HG02588 (cell line): Measurements from ENCODE around the gene SLC25A12.
"Not testable (repeated sequence)": the region's sequence is repeated elsewhere in the genome, so short reads cannot be mapped to it uniquely, and the experiment has no call there.

Experiments
- ATAC-seq: cut with Tn5 transposase; IDR thresholded peaks from one replicate; pipeline ENCODE4 v1.9.1; 2021; ENCODE audit warnings: mild to moderate bottlenecking, moderate library complexity; ENCODE audit not compliant: unreplicated experiment

Gene SLC25A12

DNA sequence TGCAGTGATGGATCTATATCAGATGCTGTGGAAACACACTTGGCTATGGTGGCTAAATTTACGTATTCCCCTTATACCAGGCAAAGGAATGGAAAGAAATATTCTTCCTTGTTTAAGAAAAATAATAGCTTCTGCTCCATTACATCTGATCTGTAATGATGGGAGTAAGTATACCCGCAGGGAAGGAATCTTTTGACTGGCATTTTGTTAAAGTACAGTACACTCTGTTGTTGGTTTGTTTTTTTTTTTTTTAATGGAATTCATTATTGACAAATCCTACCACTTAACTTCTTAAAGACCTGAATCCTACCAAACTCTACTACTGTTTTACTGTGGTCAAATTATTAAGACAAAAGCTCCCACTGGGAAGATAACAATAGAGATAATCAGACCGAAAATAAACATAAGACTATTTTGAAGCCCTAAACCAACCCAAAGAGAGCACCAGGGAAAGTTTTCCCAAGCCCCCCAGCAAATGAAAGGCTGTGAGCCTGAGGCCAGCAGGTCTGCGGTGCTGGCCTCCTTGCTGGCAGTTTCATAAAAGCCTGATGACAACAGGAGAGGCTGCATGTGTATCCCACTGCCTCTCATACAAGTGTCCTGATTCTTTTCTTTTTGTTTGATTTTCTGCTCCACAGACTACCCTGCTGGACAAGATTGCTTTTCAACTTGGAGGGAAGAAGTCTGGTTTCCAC, 101.0 kb downstream of the SLC25A12 start:
- no peak for ATAC-seq

DNA sequence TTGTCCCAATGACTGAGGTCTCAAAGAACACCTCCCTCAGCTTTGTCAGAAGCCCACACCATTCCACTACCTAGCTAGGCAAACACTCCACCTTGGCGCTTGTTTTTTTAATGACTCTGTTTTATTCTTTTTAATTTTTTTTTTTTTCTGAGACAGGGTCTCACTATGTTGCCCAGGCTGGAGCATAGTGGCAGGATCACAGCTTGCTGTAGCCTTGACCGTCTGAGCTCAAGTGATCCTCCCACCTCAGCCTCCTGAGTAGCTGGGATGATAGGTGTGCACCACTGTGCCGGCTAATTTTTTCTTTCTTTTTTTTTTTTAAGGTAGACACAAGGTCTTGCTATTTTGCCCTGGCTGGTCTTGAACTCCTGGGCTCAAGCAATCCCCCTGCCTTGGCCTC, 101.9 kb downstream of the SLC25A12 start:
- no peak for ATAC-seq

DNA sequence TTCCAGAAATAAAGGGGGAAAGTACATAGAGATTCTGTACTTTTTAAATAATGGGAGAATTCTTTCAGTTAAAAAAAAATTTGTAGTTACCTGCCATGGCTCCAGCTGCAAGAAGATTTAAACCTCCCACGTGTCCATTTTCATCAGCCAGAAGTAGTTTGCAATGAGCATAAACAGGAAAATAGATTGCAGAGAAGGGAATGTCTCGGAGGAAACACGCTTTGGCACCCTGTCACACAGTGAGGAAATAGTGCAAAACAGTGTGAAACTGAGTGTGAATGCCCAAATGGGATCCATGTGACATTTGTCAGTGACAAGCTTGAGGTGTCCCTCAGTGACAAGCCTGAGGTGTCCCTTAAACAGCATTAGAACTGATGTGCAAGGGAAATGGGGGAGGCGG, 102.7 kb downstream of the SLC25A12 start:
- ATAC-seq, result no peak

DNA sequence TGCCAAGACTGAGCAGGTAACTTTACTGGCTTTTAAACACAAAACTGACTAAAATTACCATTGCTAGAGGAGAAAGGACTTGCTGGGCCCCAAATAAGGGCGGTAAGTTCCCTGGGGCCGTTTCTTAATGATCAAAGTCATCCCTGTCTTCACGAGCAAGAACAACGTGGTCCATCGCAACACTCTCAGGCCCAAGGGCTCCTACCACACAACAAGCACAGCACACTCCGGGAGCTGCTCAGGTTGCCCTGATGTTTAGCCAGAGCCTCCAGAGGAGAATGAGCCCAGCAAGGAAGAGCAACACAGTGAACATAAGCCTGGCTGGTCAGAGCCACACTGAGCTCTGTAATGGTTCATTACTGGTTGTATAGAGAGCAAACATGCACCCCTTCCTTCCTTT, 104.1 kb downstream of the SLC25A12 start:
- no peak for ATAC-seq

DNA sequence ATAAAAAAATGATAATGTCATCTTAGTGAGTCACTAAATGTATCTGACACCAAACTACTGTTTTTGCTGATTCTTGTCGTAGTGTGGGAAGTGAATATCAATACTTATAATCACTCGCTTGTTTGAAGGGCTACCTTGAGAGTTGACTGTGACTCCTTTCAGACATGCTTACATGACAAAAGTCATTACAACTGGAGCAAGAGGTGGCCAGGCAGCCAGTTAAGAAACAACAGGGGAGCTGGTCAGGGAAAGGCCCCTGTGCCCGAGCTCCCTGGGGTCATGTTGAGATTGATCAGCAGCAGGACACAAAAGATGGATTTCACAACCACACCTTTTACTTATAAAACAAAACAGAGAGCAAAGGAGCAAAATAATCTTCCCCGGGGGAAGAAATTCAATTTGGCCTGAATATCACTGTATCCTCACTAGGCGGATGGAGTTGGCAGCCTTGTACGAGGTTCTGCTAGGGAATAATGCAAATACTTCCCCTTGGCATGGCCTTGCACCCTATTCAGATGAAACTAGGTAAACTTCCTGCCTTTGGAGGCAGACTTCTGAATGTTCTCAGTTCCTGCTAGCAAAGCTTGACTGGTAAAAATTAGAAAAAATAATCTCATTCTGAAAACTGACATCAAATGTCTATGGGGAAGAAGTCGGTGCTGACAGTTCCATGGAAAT, 105.6 kb downstream of the SLC25A12 start:
- no peak for ATAC-seq

DNA sequence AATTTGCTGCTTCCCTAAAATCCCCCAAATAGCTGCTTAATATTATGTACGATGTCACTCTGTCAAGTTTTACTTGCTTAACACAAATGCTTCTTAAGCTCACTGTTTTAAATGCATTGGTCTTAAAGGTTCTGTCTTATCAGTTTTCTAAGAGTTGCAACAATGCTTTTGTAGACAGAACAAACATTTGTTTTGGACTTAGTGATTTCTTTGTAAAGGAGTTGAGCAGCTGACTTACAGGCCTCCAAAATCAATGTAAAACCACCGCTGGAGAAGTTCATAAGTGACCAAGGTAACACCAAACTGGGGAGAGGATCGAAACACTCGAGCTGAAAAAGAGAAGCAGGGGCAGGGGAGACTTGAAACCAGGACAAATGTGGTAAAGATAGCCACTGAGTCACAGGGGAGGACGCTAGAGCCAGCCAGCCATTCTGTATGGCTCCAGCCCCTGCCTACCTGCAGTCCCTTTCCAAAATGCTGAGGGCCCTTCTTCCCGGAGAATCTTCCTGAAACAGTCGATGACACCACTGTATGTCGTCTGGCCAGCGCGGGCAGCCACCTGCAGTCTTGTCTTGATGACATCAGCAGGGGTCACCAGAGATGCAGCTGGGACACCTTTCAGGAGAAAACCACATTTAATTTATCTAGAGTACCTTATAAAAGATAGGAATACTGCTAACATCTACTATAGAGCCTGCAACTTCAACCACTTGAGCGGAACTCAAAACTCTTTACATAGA, 106.5 kb downstream of the SLC25A12 start:
- ATAC-seq, result no peak

DNA sequence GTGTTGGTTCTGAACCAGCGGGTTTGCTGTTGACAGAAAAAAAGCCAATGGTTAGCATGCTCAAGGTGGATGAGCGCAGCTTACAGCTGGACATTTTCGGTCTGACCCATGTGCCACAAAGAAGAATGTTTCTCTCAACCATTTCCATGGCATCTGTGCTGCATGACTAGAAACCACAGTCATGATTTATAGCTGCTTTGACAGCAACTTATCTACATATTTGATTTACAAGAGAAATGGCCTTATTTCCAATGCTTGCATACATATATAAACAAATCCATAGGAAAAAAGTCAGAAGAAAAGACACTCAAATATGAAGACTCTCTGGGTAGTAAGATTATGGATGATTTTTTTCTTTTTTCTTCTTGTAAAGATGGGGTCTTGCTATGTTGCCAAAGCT, 108.6 kb downstream of the SLC25A12 start:
- no peak for ATAC-seq

DNA sequence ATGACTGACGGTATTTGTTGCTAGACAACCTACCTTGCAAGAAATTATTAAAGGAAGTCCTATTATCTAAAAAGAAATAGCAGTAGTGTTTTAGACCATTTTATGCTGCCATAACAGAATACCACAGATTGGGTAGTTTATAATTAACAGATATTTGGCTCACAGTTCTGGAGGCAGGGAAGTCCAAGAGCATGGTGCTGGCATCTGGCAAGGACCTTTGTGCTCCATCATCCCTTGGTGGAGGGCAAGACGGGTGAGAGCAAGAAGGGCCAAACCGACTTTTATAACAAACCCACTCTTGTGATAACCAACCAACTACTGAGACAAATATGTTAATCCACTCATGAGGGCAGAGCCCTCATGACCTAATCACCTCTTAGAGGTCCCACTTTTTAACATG, 115.5 kb downstream of the SLC25A12 start:
- no peak for ATAC-seq

DNA sequence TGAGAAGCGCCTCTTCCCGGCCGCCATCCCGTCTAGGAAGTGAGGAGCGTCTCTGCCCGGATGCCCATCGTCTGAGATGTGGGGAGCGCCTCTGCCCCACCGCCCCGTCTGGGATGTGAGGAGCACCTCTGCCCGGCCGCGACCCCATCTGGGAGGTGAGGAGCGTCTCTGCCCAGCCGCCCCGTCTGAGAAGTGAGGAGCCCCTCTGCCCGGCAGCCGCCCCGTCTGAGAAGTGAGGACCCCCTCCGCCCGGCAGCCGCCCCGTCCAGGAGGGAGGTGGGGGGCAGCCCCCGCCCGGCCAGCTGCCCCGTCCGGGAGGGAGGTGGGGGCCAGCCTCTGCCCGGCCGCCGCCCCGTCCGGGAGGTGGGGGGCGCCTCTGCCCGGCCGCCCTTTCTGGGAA, 119.5 kb downstream of the SLC25A12 start:
- ATAC-seq, result not testable (repeated sequence)

DNA sequence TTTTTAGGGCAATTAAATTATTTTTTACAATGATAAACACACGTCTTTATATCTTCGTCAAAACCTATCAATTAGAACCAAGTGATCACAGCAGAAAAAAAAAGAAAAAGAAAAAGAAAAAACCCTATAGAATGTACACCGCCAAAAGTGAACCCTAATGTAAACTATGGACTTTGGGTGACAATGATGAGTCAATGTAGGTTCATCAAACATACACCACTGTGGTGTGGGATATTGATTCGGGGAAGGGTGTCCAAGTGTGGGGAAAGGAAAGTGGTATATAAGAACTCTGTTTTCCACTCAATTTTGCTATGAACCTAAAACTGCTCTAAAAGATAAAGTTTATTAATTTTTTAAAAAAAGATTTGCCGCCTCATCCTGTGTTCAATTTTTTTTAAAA, 121.7 kb downstream of the SLC25A12 start:
- no peak for ATAC-seq

DNA sequence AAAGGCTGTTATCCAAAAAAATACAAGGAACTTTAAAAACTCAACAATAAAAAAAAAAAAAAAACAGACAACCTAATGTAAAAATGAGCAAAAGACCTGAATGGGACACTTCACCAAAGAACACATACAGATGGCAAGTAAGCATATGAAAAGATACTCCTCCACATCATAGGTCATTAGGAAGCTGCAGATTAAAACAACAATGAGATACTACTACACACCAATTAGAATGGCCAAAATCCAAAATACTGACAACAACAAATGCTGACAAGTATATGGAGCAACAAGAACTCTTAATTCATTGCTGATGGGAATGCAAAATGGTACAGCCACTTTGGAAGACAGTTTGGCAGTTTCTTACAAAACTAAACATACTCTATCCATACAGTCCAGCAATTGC, 122.6 kb downstream of the SLC25A12 start:
- no peak for ATAC-seq

DNA sequence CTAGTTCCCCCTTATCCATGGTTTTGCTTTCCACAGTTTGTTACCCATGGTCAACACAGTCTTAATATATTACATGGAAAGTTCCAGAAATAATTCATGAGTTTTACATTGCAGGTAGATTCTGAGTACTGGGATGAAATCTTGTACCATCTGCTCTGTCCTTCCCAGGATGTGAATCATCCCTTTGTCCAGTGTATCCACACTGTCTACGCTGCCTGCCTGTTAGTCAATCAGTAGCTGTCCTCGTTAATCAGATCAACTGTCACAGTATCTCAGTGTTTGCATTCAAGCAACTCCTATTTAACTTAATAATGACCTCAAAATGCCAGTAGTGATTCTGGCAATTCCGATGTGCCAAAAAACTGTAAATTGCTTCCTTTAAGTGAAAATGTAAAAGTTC, 130.4 kb downstream of the SLC25A12 start:
- no peak for ATAC-seq

DNA sequence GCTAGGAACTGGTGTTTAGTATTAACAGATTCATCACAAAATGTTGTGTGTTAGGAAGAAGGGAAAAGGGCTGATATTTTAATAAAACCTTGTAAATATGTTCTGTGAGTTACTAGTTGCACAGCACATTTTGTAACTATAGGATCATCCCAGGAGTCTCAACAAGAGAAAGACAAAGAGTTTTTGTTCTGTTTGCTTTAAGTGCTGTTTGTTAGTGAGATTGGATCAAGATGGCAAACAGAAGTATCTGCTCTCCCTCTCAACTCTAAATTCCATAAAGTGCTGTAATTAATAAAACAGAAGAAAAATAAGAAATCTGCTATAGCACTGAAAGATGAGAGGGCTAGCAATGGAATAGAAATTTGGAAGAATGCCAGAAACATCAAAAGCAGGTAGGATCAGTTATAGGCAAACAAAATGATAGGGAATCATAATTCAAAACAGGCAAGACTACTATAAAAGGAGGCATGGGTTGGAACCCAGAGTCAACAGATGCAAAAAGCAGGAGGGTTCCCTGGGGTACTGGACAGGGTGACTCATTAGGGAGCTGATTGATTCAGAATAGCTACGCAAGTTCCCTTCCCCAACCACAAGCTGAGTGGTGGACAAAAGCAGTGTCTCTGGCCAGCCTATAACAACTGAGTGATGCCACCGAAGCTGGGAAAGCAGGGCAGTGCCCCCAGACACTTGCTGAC, 131.0 kb downstream of the SLC25A12 start:
- no peak for ATAC-seq

DNA sequence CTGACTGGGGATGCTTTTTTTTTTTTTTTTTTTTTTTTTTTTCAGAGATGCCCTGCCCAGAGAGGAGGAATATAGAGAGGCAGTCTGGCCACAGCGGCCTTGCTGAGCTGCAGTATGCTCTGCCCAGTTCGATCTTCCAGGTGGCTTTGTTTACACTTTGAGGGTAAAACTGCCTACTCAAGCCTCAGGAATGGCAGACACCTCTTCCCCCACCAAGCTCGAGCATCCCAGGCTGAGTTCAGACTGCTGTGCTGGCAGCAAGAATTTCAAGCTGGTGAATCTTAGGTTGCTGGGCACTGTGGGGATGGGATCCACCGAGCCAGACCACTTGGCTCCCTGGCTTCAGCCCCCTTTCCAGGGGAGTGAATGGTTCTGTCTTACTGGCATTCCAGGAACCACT, 132.9 kb downstream of the SLC25A12 start:
- ATAC-seq, result not testable (repeated sequence)

DNA sequence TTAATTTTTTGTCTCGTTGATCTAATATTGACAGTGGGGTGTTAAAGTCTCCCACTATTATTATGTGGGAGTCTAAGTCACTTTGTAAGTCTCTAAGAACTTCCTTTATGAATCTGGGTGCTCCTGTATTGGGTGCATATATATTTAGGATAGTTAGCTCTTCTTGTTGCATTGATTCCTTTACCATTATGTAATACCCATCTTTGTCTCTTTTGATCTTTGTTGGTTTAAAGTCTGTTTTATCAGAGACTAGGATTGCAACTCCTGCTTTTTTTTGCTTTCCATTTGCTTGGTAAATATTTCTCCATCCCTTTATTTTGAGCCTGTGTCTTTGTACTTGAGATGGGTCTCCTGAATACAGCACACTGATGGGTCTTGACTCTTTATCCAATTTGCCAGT, 135.3 kb downstream of the SLC25A12 start:
- ATAC-seq, result not testable (repeated sequence)

DNA sequence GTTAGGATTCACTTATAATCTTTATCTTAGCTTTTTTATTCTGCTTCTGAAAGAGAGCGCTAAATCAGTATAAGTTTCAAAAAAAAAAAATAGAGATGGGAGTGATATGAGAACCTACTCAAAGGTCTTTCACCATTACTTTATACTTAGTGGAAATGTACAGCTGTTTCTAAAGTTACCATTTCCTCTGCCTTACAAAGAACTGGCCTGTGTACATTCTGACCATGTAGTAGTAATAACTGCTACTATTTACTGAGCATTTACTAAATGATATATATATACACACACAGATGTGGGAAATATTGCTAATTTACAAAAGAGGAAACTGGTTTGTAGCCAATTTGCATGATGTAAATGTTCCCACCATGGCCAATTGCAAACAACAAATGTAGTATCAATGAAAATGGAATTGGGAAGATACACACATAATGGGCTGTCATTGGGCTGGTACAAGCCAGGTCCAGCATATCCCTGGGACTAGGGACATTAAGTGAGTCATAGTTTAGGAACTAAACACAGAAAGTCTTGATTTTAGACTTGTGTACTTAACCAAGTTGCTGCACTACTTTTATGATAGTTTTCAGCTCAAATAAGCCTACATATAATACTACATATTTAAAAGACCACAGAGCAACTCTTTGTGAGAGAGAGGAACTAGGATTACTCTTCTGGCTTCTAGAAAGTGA, 139.6 kb downstream of the SLC25A12 start:
- no peak for ATAC-seq

DNA sequence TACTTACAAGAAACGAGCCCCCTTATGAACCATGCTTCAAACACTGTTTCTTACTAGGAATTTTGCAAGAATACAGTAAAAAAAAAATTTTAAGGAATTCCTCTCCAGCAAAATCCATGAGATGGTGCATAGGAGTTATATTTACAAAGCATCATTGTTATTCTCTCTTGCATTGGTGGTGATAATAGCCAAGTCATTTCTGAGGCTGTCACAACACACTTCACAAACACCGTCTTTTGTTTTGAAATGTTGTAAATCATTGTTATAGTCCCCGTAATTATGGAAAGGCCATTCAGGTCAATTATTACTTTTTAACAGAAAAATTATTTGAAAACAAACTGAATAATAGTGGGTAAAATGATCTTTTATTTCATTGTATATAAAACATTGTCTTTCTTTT, 146.7 kb downstream of the SLC25A12 start:
- no peak for ATAC-seq

DNA sequence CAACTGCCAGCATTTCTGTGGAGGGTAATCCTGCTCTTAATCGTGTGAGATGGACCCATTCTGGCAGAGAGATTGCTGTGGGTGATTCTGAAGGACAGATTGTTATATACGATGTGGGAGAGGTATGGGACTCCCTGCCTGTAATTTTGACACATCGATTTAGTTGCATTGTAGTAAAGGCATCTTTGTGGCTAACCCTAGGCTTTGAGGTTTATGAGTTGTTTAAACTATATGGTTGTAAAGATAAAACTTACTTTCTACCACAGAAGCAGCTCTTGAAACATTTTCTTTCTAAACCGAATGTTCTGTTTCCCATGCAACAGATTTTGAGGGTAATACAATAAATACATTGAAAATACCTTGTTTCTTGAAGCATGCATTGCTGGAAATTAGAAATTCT, 148.2 kb downstream of the SLC25A12 start:
- ATAC-seq, result no peak

DNA sequence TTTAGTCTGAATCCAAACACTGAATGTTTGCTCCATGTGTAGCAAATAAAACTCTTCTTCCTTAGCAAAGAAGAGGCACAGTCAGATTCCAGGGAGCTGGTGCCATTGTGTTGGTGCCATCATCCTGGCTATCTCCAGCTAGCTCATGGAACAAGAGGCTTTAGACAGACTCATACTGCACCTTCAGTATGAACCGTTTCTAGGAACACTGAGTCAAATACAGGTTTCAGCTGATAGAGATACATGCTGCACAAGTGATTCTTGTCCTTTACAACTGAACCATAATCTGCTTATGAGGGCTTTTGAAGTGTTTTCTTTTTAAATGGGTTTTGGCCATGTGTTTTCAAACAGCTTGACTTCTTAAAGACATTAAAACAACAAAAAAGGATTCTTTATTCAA, 148.9 kb downstream of the SLC25A12 start:
- ATAC-seq, result no peak

DNA sequence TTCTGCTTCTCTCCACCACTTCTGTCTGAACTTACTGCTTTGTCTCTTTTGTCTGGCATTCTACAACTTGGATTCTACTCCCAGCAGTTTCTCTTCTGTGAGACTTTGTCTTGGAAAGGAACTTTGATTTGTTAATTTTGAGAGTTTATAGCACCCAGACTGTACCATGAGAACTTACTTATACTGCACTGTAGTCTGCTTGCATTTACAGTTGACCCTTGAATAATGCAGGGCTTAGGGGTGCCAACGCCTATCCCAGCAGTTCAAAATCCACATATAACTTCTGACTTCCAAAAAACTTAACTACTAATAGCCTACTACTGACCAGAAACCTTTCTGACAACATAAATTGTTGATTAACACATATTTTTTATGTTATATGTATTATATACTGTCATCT, 151.3 kb downstream of the SLC25A12 start:
- ATAC-seq, result no peak

DNA sequence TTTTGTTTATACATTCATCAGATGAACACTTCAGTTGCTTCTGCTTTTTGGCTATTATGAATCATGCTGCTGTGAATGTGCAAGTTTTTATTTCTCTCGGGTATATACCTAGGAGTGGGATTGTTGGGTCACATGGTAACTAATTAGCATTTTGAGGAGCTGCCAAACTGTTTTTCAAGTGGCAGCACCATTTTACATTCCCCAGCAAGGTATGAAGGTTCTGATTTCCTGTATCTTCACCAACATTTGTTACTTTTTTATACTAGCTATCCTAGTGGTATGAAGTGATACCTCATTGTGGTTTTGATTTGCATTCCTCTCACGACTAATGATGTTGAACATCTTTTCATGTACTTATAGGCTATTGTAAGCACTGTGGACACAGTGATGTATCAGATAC, 152.9 kb downstream of the SLC25A12 start:
- ATAC-seq, result no peak
